ENCODE results near the gene METTL15.
"Not testable (repeated sequence)": the region's sequence is repeated elsewhere in the genome, so short reads cannot be mapped to it uniquely, and the experiment has no call there.

Gene METTL15

DNA sequence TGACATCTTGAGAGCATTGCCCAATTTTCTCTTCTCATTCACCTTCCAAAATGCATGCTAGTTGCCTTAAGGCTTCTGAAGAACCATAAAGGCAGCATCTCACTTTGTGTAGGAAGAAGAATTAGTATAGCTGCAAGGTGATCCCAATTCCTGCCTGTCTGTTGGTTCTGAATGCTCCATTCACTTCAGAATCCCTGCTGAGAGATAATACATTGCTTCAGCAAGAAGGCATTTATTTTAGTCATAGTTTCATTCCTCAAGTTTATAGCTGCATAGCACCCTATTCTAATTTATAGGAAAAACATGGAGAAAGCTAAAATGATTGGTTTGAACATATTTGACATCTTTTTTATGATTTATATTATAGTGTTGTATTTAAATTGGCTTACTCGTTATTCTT, 181.3 kb downstream of the METTL15 start:
- Histone ChIP-seq H3K9me3 (replicated peaks; ENCODE audit: insufficient read depth, low read length) (no peaks in the 10 kb centered on the region), H3K27ac (ENCODE audit: low read length) (no peak overlapping the region), H3K27me3 (replicated peaks; ENCODE audit: insufficient read depth, low read length) (no peaks in the 10 kb centered on the region), H3K4me1 (ENCODE audit: low read length) (no peaks in the 10 kb centered on the region), H3K4me3 (ENCODE audit: low read length) (no peak overlapping the region), H4K20me1 (ENCODE audit: insufficient read depth, low read length) (no peaks in the 10 kb centered on the region), H3K79me2 (ENCODE audit: low read length) (no peaks in the 10 kb centered on the region), H3F3A (ENCODE audit: insufficient read depth, low read length) (no peaks in the 10 kb centered on the region), H3K4me2 (ENCODE audit: low read depth, low read length) (no peak overlapping the region), H3K9ac (ENCODE audit: low read length) (no peak overlapping the region), H2AFZ (ENCODE audit: low read length) (no peak overlapping the region), H3K9me2 (replicated peaks; ENCODE audit: insufficient read depth, low read length) (no peaks in the 10 kb centered on the region), H3K36me3 (replicated peaks; ENCODE audit: insufficient read depth, low read length) (no peaks in the 10 kb centered on the region)
- DNase-seq = no peak
- no peak for TF ChIP-seq EZH2phosphoT487 (IDR thresholded peaks at IDR 0.05; ENCODE audit: low read length)
- no peak for TF ChIP-seq CTCF (IDR thresholded peaks at IDR 0.05; ENCODE audit: low read length)

DNA sequence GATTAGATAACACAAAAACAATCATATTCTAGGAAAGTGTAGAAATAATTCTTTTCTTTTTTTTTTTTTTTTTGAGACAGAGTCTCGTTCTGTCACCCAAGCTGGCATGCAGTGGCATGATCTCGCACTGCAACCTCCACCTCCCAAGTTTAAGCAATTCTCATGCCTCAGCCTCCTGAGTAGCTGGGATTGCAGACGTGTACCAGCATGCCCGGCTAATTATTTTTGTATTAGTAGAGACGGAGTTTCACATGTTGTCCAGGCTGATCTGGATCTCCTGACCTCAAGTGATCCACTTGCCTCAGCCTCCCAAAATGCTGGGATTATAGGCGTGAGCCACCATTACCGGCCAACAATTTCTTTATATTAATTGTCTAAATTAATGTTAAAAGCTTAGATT, 182.8 kb downstream of the METTL15 start:
- H3K9ac ChIP-seq (ENCODE audit: low read length); H4K20me1 ChIP-seq (ENCODE audit: insufficient read depth, low read length): not testable (repeated sequence)

DNA sequence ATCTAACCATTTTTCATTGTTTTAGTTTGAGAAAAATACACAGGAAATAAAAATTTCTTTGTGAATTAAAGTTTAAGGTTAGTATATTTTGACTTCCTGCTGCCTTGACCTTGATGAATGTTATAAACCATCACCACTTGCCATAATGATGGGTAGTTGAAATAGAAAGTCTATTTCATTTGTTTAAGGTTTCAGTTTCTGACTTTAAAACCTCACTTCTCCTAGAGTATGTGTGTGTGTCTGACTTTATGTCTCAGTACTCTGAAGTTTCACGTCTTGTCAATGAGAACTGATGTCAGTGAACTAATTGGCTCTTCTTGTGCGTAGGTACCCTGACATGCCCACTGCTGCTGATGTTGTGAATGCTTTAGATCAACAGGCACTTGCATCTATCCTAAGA, 188.2 kb downstream of the METTL15 start:
- Histone ChIP-seq H3K9me3 (replicated peaks; ENCODE audit: insufficient read depth, low read length) (no peaks in the 10 kb centered on the region), H3K27me3 (replicated peaks; ENCODE audit: insufficient read depth, low read length) (no peaks in the 10 kb centered on the region), H3K36me3 (replicated peaks; ENCODE audit: insufficient read depth, low read length) (no peaks in the 10 kb centered on the region; the same call in 1 of the 2 replicates), H3F3A (ENCODE audit: insufficient read depth, low read length) (no peaks in the 10 kb centered on the region), H3K4me3 (ENCODE audit: low read length) (no peak overlapping the region), H4K20me1 (ENCODE audit: insufficient read depth, low read length) (no peaks in the 10 kb centered on the region), H2AFZ (ENCODE audit: low read length) (no peak overlapping the region), H3K9me2 (replicated peaks; ENCODE audit: insufficient read depth, low read length) (no peaks in the 10 kb centered on the region), H3K9ac (ENCODE audit: low read length) (no peak overlapping the region), H3K4me2 (ENCODE audit: low read depth, low read length) (no peak overlapping the region), H3K79me2 (ENCODE audit: low read length) (no peaks in the 10 kb centered on the region), H3K4me1 (ENCODE audit: low read length) (peaks cover 6% of the 10 kb centered on the region), H3K27ac (ENCODE audit: low read length) (no peak overlapping the region)
- DNase-seq = peak; percentile 51
- TF ChIP-seq EZH2phosphoT487 (IDR thresholded peaks at IDR 0.05; ENCODE audit: low read length) (no peak), EZH2 (optimal IDR thresholded peaks at IDR 0.05; ENCODE audit: low read depth, low read length) (no peak), CTCF (IDR thresholded peaks at IDR 0.05; ENCODE audit: low read length) (no peak)

More for the DNA sequence above, 182.8 kb downstream of the METTL15 start:
- DNase-seq; H3K9me3 ChIP-seq (replicated peaks; ENCODE audit: insufficient read depth, low read length); H3F3A ChIP-seq (ENCODE audit: insufficient read depth, low read length); H3K79me2 ChIP-seq (ENCODE audit: low read length); H3K9me2 ChIP-seq (replicated peaks; ENCODE audit: insufficient read depth, low read length); H3K4me2 ChIP-seq (ENCODE audit: low read depth, low read length); H3K4me3 ChIP-seq (ENCODE audit: low read length); H2AFZ ChIP-seq (ENCODE audit: low read length); H3K4me1 ChIP-seq (ENCODE audit: low read length); H3K27ac ChIP-seq (ENCODE audit: low read length); H3K27me3 ChIP-seq (replicated peaks; ENCODE audit: insufficient read depth, low read length); H3K36me3 ChIP-seq (replicated peaks; ENCODE audit: insufficient read depth, low read length): not testable (repeated sequence)

DNA sequence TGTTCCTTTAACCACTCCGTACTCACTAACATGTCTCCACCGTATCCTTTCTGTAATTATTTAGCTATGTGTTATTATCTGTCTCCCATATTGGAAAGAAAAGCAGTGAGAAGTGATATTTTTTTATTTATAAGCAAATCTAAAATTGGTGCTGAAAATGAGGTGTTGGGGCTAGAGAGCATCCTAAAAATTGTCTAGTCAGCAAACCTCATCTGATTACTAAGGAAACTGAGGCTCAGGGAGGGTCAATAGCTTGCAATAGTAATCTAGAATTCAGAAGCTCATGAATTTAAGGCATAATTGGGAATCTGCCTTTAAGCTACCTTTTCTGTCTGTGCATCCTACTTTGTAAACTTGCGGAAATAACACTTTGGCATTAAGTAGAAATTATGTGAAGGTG, 190.0 kb downstream of the METTL15 start:
- Histone ChIP-seq H4K20me1 (ENCODE audit: insufficient read depth, low read length) (no peaks in the 10 kb centered on the region), H3K9me2 (replicated peaks; ENCODE audit: insufficient read depth, low read length) (no peaks in the 10 kb centered on the region), H3K27me3 (replicated peaks; ENCODE audit: insufficient read depth, low read length) (no peaks in the 10 kb centered on the region), H3K36me3 (replicated peaks; ENCODE audit: insufficient read depth, low read length) (no peaks in the 10 kb centered on the region; the same call in 1 of the 2 replicates), H3K27ac (ENCODE audit: low read length) (no peak overlapping the region), H3K9me3 (replicated peaks; ENCODE audit: insufficient read depth, low read length) (no peaks in the 10 kb centered on the region), H3K9ac (ENCODE audit: low read length) (no peak overlapping the region), H3K79me2 (ENCODE audit: low read length) (no peaks in the 10 kb centered on the region), H2AFZ (ENCODE audit: low read length) (no peak overlapping the region), H3K4me3 (ENCODE audit: low read length) (no peak overlapping the region), H3K4me1 (ENCODE audit: low read length) (peaks cover 6% of the 10 kb centered on the region), H3K4me2 (ENCODE audit: low read depth, low read length) (no peak overlapping the region), H3F3A (ENCODE audit: insufficient read depth, low read length) (no peaks in the 10 kb centered on the region)
- DNase-seq = no peak
- TF ChIP-seq CTCF (IDR thresholded peaks at IDR 0.05; ENCODE audit: low read length) = no peak
- TF ChIP-seq EZH2 (optimal IDR thresholded peaks at IDR 0.05; ENCODE audit: low read depth, low read length) = no peak
- no peak for TF ChIP-seq EZH2phosphoT487 (IDR thresholded peaks at IDR 0.05; ENCODE audit: low read length)

Measured in MM.1S (cell line).